ENCODE measurements around the gene NLGN4Y.

Gene NLGN4Y

DNA sequence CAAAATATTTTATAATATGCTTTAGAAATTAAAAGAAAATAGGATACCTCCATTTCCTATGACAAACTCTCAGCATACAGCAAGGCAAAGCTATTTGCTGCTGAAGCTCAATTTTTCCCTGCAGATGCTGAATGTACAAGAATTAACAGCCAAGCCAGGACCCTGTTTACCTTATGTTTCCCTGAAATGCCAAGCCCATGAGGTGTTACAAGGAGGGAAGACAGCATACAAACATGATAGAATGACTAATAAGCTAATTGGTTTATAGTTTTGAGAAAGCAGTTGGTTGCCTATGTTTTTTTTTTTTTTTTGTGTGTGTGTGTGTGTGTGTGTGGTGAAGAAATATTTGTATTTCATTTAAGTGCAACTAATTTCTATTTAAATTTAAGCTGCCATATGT, 113.2 kb downstream of the NLGN4Y start:
- DNase-seq (ENCODE audit: low read depth, low spot score), result no peak
- no peak overlapping the region for H3K4me3 ChIP-seq (ENCODE audit: low read length)

GRCh38 chrY:14641853-14642252, 117.5 kb downstream of the NLGN4Y start:
- no peak for DNase-seq (ENCODE audit: low read depth, low spot score)
- H3K4me3 ChIP-seq (ENCODE audit: low read length), result no peak overlapping the region

DNA sequence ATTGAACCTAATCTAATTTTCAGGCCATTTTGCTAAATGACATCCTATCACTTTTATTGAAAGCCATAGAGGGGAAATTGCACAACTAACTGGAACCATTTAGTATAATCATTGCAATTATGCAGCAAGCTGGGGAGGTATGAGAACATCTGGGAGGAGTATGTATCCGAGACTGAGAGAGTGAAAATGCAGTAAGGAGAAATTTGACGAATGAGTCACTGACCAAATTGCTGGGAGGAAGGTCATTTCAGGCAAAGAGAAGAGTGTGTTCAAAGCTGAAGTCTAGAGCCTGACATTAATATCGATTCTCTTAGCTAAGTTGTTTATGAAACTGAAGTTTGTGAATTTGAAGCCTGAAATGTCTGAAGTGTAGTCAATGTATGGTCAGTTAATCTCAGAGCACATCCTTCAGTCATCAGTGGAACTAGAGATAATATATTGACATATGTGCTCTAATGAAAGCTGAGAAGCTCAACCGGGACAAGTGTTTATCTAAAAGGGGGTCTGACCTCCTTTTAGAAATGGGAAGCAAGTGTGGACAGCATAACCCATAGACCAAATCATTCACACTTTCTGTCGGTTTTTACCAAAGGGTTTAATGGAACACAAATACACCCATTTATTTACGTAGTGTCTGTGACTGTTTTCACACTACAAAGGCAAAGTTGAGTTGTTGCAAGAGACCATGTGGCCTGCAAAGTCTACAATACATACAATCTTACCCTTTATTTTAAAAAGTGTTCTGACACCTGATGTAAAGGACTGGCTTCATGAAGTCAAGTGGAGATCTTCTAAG, 120.0 kb downstream of the NLGN4Y start:
- no peak for DNase-seq (ENCODE audit: low read depth, low spot score)
- H3K4me3 ChIP-seq (ENCODE audit: low read length), result no peak overlapping the region

GRCh38 chrY:14679181-14679580, 154.9 kb downstream of the NLGN4Y start:
- DNase-seq (ENCODE audit: low read depth, low spot score), result no peak
- H3K4me3 ChIP-seq (ENCODE audit: low read length), result no peak overlapping the region

GRCh38 chrY:14694543-14694942, 170.2 kb downstream of the NLGN4Y start:
- H3K4me3 ChIP-seq (ENCODE audit: low read length), result no peak overlapping the region
- no peak for DNase-seq (ENCODE audit: low read depth, low spot score)

DNA sequence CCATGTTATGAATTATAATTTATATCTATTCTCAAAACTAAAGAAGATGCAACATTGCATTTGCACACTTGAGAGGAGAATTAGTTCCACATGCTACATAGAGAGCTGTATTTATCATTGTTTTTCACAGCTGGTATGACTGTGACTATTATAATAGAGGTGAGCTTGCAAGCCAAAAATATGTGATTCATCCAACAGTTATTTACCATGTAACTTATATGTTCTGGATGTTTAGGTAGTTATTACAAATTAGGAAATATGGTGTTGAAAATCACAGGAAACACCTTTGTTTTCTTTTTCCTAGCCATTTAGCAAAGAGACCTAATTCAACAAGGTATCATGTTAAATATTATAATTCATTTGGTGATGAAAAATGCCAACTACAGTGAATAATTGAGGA, 183.8 kb downstream of the NLGN4Y start:
- H3K4me3 ChIP-seq (ENCODE audit: low read length), result no peak overlapping the region
- DNase-seq (ENCODE audit: low read depth, low spot score), result no peak

GRCh38 chrY:14741596-14741995, 217.3 kb downstream of the NLGN4Y start:
- no peak overlapping the region for H3K4me3 ChIP-seq (ENCODE audit: low read length)
- no peak for DNase-seq (ENCODE audit: low read depth, low spot score)

DNA sequence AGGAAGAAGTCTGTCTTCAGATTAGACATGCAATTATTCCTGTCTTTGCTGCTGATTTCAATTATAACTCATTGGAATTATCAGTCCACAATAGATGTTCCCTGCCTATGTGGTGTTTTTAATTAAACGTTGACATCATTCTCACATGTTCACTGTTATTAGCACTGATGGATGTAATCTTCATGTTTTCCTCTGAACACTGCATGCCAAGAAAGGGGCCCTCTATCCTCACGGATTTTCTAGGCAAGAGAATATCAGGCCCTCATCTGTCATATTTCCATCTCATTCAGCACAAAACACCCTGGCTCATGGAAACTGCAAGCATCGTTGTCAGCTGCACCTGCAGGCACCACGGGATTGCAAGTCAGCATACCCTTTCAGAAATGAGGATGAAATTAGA, 224.0 kb downstream of the NLGN4Y start:
- H3K4me3 ChIP-seq (ENCODE audit: low read length), result no peak overlapping the region
- DNase-seq (ENCODE audit: low read depth, low spot score), result no peak

GRCh38 chrY:14755571-14755970, 231.2 kb downstream of the NLGN4Y start:
- no peak overlapping the region for H3K4me3 ChIP-seq (ENCODE audit: low read length)
- DNase-seq (ENCODE audit: low read depth, low spot score), result no peak

- H3K4me3 ChIP-seq (ENCODE audit: low read length), result no peak overlapping the region
- no peak for DNase-seq (ENCODE audit: low read depth, low spot score)
Measured at GRCh38 chrY:14762903-14763302, 238.6 kb downstream of the NLGN4Y start.

DNA sequence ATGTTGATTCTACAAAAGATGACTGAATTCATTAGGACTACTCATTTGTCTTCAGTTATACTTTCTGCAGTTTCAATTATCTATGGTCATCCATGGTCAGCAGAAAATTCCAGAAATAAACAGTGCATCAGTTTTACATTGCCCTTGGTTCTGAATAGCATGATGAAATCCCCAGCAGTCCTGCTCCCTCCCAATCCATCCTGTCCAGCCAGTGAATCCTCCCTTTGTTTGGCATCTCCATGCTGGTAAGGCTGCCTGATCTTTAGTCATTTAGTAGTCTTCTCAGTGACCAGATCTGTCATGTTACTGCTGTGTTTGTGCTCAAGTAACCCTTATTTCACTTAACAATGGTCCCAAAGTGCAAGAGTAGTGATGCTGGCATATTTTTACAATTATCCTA, 239.3 kb downstream of the NLGN4Y start:
- no peak overlapping the region for H3K4me3 ChIP-seq (ENCODE audit: low read length)
- DNase-seq (ENCODE audit: low read depth, low spot score), result no peak

DNA sequence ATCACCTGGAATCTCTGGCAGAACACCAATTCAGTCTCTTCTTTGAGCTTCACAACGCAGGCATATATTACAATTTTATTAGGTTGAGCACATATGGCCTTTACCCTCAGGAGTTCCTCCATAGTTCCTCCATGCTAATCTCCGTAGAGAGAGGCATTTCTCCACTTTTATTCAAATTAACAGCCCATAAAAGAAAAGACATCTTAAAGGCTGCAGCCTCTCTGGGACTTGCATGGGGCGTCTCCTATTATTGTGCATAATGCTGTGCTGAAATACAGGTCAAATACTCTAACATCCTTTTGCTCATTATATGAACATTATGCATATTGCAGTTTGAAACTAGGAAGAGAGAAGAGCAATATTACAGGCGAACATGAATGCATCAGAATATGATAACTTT, 253.9 kb downstream of the NLGN4Y start:
- no peak overlapping the region for H3K4me3 ChIP-seq (ENCODE audit: low read length)
- no peak for DNase-seq (ENCODE audit: low read depth, low spot score)

DNA sequence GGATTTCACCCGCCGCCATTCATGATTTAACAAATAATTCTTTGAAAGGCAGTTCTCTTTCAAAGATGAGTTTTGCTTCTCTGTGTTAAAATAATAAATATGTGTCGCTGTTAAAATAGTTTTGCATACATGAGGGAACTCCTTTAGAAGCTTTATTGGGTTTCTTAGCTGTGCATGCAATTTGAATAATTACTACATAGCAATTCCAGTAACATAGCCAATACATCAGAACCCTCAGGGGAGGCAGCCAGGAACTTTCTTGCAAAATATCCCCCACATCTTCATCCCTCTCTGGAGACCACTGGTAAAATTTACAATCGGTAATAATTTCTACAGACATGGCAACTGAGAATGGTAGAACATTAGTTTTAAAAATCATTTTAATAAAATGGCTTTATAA, 268.8 kb downstream of the NLGN4Y start:
- no peak for DNase-seq (ENCODE audit: low read depth, low spot score)

GRCh38 chrY:14793674-14794073, 269.3 kb downstream of the NLGN4Y start:
- no peak overlapping the region for H3K4me3 ChIP-seq (ENCODE audit: low read length)
- DNase-seq (ENCODE audit: low read depth, low spot score), result no peak

More for the DNA sequence above, 268.8 kb downstream of the NLGN4Y start:
- H3K4me3 ChIP-seq (ENCODE audit: low read length), result no peak overlapping the region

GRCh38 chrY:14798010-14798409, 273.7 kb downstream of the NLGN4Y start:
- no peak for DNase-seq (ENCODE audit: low read depth, low spot score)

GRCh38 chrY:14801096-14801495, 276.8 kb downstream of the NLGN4Y start:
- DNase-seq (ENCODE audit: low read depth, low spot score), result no peak
- H3K4me3 ChIP-seq (ENCODE audit: low read length), result no peak overlapping the region

More at GRCh38 chrY:14798010-14798409, 273.7 kb downstream of the NLGN4Y start:
- H3K4me3 ChIP-seq (ENCODE audit: low read length), result no peak overlapping the region

DNA sequence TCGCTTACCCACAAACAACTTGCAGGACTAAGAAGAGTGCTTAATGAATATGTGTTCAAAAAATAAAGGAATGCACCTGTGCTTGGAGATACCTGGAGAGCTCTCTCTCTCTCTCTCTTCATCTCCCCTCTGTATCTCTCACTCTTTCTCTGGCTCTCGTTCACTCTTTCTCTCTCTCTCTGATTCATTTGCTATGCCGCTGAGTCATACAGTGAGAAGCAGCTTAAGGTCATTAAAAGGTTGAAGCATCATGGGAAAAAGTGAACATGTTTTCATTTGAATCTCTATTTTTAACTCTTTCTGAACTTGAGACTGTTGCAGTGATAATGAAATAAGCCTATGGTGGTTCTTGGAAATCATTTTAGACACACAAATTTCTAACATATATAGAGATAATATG, 277.8 kb downstream of the NLGN4Y start:
- no peak for DNase-seq (ENCODE audit: low read depth, low spot score)
- no peak overlapping the region for H3K4me3 ChIP-seq (ENCODE audit: low read length)

DNA sequence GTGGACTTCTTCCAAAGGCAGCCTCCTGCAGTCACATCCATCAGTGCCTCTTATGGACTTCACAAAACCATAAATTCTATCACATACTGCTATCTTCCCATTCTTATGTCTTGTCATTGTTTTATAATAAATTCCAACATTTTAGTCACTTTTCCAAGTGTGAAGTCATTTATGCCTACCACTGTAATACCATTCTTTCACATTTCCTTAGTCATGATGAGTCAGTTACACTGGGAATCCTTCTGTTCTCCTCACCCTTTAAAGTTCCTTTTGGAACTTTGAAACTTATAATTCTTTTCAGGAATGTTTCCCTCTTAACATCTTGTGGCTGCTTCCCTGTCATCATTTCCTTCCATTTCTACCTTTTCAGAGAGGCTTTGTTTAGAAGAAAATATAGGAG, 279.7 kb downstream of the NLGN4Y start:
- no peak overlapping the region for H3K4me3 ChIP-seq (ENCODE audit: low read length)
- no peak for DNase-seq (ENCODE audit: low read depth, low spot score)

DNA sequence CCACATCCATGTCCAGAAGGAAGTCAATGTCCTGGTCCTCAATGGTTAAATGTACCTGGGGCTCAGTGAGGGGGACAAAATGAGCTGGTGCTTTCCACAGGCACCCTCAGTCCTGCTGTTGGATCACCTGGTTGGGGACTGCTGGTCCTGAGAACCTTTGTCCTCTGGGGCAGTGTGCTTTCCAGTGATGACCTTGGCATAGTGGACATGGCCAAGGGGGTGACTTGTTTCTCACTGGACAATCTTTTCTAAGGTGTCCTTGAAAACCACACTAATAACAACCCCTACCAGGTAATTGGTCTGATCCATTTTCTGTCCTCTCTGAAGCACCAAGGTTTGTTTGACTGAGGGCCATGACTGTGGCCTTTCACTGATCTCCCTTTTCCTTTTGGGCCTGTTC, 294.1 kb downstream of the NLGN4Y start:
- H3K4me3 ChIP-seq (ENCODE audit: low read length), result no peak overlapping the region

DNA sequence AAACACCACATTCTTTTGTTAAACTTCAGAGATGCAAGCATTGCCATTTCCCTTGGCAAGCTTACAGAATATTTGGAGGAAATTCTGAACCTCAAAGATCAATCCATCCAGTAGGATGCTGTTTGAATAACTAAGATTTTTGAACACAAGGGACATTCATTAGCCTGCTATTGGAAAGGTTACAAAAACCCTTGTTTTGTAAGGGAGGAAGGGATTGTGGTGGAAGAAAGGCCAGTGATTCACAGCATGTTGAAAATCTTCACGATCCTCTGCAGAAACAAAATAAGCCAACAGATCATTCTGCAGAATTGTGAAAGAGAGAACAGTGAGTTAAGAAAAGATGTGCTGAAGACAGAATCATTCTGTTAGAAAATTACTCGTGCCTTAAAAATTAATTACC, 297.9 kb downstream of the NLGN4Y start:
- H3K4me3 ChIP-seq (ENCODE audit: low read length), result no peak overlapping the region
- no peak for DNase-seq (ENCODE audit: low read depth, low spot score)

More for the DNA sequence above, 294.1 kb downstream of the NLGN4Y start:
- no peak for DNase-seq (ENCODE audit: low read depth, low spot score)

- no peak overlapping the region for H3K4me3 ChIP-seq (ENCODE audit: low read length)
- DNase-seq (ENCODE audit: low read depth, low spot score), result no peak
Measured at GRCh38 chrY:14822906-14823305, 298.6 kb downstream of the NLGN4Y start.

Measured in Jurkat, Clone E6-1 (cell line).